ENCODE results near the gene COASY. TPM values are rescaled to one million over a fixed set of nuclear protein-coding genes. Genes with fewer than 3 reads are reported as not detected.

The COASY gene
- total and polyA plus RNA-seq, 2 of the 4 experiments (the other 2 are of a cell fraction): 10.6 to 44.0 TPM

GRCh38 chr17:42564815-42565522 lies 3.0 kb downstream of the COASY start:
- Histone ChIP-seq H3K4me1 (ENCODE audit: control insufficient read depth, insufficient read depth, low read length) (peaks cover 19% of the 10 kb centered on the region), H2BK120ac (ENCODE audit: low read depth, low read length) (no peak overlapping the region), H3K9me1 (ENCODE audit: insufficient read depth, low read length) (peaks cover 21% of the 10 kb centered on the region), H3K27me3 (ENCODE audit: control insufficient read depth, insufficient read depth, low read length) (no peaks in the 10 kb centered on the region), H3K14ac (replicated peaks; ENCODE audit: low read depth, low read length) (no peak overlapping the region), H3K4me3 (ENCODE audit: insufficient read depth, low read depth, low read length) (no peak overlapping the region), H2AK9ac (replicated peaks; ENCODE audit: low read depth, low read length, poor library complexity) (no peak overlapping the region), H2BK15ac (ENCODE audit: low read depth, low read length) (no peak overlapping the region), H2BK20ac (ENCODE audit: low read depth, low read length) (no peak overlapping the region), H3K36me3 (ENCODE audit: control insufficient read depth, insufficient read depth, low read length) (peaks cover 45% of the 10 kb centered on the region), H3K23ac (ENCODE audit: low read depth, low read length) (no peak overlapping the region), H4K20me1 (ENCODE audit: insufficient read depth, low read length) (peaks cover 6% of the 10 kb centered on the region; the same call in 1 of the 2 replicates), H4K91ac (ENCODE audit: insufficient read depth, low read depth, low read length) (no peak overlapping the region), H3K9me3 (ENCODE audit: control insufficient read depth, insufficient read depth, low read length) (no peaks in the 10 kb centered on the region), H2AK5ac (ENCODE audit: low read depth, low read length) (no peak overlapping the region), H3K4ac (ENCODE audit: low read depth, low read length) (no peak overlapping the region), H4K8ac (ENCODE audit: low read depth in 2 of 2, low read length in 2 of 2) (no peak overlapping the region), H3K27ac (ENCODE audit: insufficient read depth, low read length) (no peak overlapping the region), H3K56ac (ENCODE audit: extremely low read depth, insufficient read depth, low read length) (no peak overlapping the region), H2AFZ (replicated peaks; ENCODE audit: low read length, poor library complexity) (no peak overlapping the region), H3K4me2 (ENCODE audit: low read depth, low read length) (no peak overlapping the region), H3K9ac (ENCODE audit: low read depth, low read length) (no peak overlapping the region), H3K79me1 (ENCODE audit: low read depth in 1 of 2, low read length in 2 of 2) (peaks cover 44 to 81% of the 10 kb centered on the region in 2 experiments), H3K18ac (ENCODE audit: low read depth, low read length) (no peak overlapping the region), H4K5ac (ENCODE audit: low read depth, low read length) (no peak overlapping the region), H2BK5ac (ENCODE audit: low read depth, low read length, poor library complexity, severe bottlenecking) (no peak overlapping the region)
- POLR2A ChIA-PET (ENCODE audit: unreplicated experiment): interaction anchor here (0.5 to 0.6 kb wide), 2 partner anchors 25 to 90 kb away, joined by 3 read pairs; no protein-coding TSS in a partner anchor
- DNase-seq (no peak), ATAC-seq (ENCODE audit: low read depth) (no peak)
- intact Hi-C loops (cut with micrococcal nuclease) (no loop called here), in situ Hi-C loops (cut with MboI; ENCODE audit: low sequenced_read_pairs) (no loop called here), dilution Hi-C loops (cut with HindIII; ENCODE audit: low sequenced_read_pairs, unreplicated experiment) (no loop called here)
- TF ChIP-seq ELK1 (IDR thresholded peaks at IDR 0.05; ENCODE audit: borderline replicate concordance, low read depth, low read length) (no peak), SMC3 (IDR thresholded peaks at IDR 0.05; ENCODE audit: low read depth, low read length) (no peak), CHD1 (IDR thresholded peaks at IDR 0.05; ENCODE audit: low read depth, low read length) (no peak), CEBPB (IDR thresholded peaks at IDR 0.05; ENCODE audit: low read depth, low read length) (no peak), POLR2A (IDR thresholded peaks at IDR 0.05; ENCODE audit: low read depth, low read length) (no peak), USF2 (IDR thresholded peaks at IDR 0.05; ENCODE audit: low read depth, low read length) (no peak), RAD21 (IDR thresholded peaks at IDR 0.05; ENCODE audit: low read length) (no peak), FOS (IDR thresholded peaks at IDR 0.05; ENCODE audit: low read depth, low read length) (no peak), BHLHE40 (IDR thresholded peaks at IDR 0.05; ENCODE audit: low read depth, low read length) (no peak), RCOR1 (IDR thresholded peaks at IDR 0.05; ENCODE audit: insufficient replicate concordance, low read length) (no peak), MAZ (IDR thresholded peaks at IDR 0.05; ENCODE audit: borderline replicate concordance, low read depth, low read length) (no peak), MXI1 (IDR thresholded peaks at IDR 0.05; ENCODE audit: borderline replicate concordance, low read depth, low read length) (no peak)
- CTCF ChIA-PET: no interaction called here
- no TSS peak for BruUV-seq (replicated peaks)
- 100% methylated on average over 2 of the region's 15 CpGs; no CpG with 5 or more reads in 1 of the 2 experiments for WGBS, 2 experiments (ENCODE audit: extremely low coverage in 2 of 2, insufficient read length in 1 of 2)

Data from IMR-90 (cell line).